Stimulated activated CD4-positive, alpha-beta T cell treated with anti-CD3 and anti-CD28 coated beads, Interleukin-4, amount 100 ng/mL, for 1 hour (primary cell): ENCODE measurements around the gene DDX31.

Source experiments
- DNase-seq: peaks from one replicate; pipeline ENCODE4 v3.0.0-alpha.2; 2020

The DDX31 gene

GRCh38 chr9:132671620-132672412 is 2.0 kb upstream of the DDX31 start:
- no peak for DNase-seq

GRCh38 chr9:132670457-132671391 is 941 bp upstream of the DDX31 start, which contains the start of gene GTF3C4:
TSS of gene GTF3C4 (plus strand) at chr9:132670464. CDS start at chr9:132670599, 135 bp downstream.
- peak; percentile 41 for DNase-seq

GRCh38 chr9:132669319-132669697 is 475 bp downstream of the DDX31 start:
- DNase-seq: no peak

- no peak for DNase-seq
Measured at GRCh38 chr9:132663851-132664250, 5.9 kb downstream of the DDX31 start.

- no peak for DNase-seq
Measured at GRCh38 chr9:132663117-132663516, 6.7 kb downstream of the DDX31 start.

- DNase-seq: no peak
Measured at GRCh38 chr9:132662152-132662945, 7.4 kb downstream of the DDX31 start.

- no peak for DNase-seq
Measured at GRCh38 chr9:132656299-132656698, 13.5 kb downstream of the DDX31 start.

- DNase-seq: no peak
Measured at GRCh38 chr9:132651259-132651658, 18.5 kb downstream of the DDX31 start.

GRCh38 chr9:132648685-132649084 is 21.1 kb downstream of the DDX31 start:
- DNase-seq: no peak

GRCh38 chr9:132648283-132648682 is 21.5 kb downstream of the DDX31 start:
- no peak for DNase-seq

- DNase-seq: no peak
Measured at GRCh38 chr9:132647806-132648205, 22.0 kb downstream of the DDX31 start.

GRCh38 chr9:132647355-132647754 is 22.4 kb downstream of the DDX31 start:
- no peak for DNase-seq

- no peak for DNase-seq
Measured at GRCh38 chr9:132646726-132647125, 23.1 kb downstream of the DDX31 start.

GRCh38 chr9:132645711-132646110 is 24.1 kb downstream of the DDX31 start:
- DNase-seq: no peak

- DNase-seq: no peak
Measured at GRCh38 chr9:132645306-132645705, 24.5 kb downstream of the DDX31 start.

GRCh38 chr9:132644251-132644650 is 25.5 kb downstream of the DDX31 start:
- no peak for DNase-seq

- DNase-seq: no peak
Measured at GRCh38 chr9:132641216-132641615, 28.6 kb downstream of the DDX31 start.

GRCh38 chr9:132639322-132639721 is 30.5 kb downstream of the DDX31 start:
- no peak for DNase-seq

- no peak for DNase-seq
Measured at GRCh38 chr9:132638240-132638639, 31.5 kb downstream of the DDX31 start.

- DNase-seq: no peak
Measured at GRCh38 chr9:132637801-132638200, 32.0 kb downstream of the DDX31 start.

- no peak for DNase-seq
Measured at GRCh38 chr9:132637351-132637750, 32.4 kb downstream of the DDX31 start.

- no peak for DNase-seq
Measured at GRCh38 chr9:132634327-132634726, 35.5 kb downstream of the DDX31 start.
